ENCODE results near the gene ELMO1.
"Not testable (repeated sequence)": the region's sequence is repeated elsewhere in the genome, so short reads cannot be mapped to it uniquely, and the experiment has no call there.

ELMO1 gene

DNA sequence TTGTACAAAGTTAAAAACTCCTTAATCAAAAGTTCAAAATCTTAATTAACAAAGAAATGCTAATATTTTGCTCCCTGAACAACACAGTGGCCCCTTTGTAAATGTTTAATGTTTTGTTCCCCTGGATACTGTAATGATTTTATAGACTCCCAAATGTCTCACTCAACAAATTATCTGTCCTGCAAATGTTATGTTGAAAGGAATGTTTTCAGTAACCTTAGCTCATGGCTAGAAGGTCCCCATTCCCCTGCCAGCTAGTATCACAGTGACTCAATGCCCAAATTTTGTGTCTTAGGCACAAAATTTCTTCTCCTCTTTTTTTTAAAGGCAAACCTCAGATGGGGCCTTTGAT is 298.9 kb downstream of the ELMO1 start:
- H3K27me3 Mint-ChIP-seq: no peaks in the 10 kb centered on the region
- peak overlapping the region; percentile 17 for H3K27ac Mint-ChIP-seq
- peaks cover 54% of the 10 kb centered on the region for H3K36me3 Mint-ChIP-seq (ENCODE audit: low read depth)

DNA sequence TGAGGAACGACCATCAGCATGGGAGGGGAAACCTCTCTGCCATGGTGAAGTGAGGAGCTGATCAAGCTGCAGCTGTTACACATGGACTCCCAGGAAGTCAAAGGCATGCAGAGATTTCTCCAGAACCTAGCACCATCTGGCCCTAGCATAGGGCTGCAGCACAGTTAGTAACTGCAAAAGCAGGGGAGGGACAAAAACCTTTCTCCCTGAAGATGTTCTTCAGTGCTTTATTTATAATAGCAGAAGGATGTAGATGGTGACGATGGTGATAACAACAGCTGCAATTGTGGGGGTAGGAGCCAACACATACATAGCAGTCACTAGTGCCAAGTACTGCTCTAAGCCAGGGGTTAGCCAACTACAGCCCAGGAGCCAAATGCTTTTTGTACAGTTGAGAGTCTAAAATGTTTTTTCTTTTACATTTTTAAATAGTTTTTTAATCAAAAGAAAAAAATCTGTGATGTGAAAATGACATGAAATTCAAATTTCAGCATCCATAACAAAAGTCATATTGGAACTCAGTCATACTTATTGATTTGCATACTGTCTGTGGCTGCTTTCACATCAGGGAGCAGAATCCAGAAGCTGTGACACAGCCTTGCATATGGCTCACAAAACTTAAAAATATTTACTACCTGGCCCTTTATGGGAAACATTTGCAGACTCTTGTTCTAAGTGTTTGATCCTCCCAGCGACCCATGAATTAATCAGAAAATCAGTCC is 299.5 kb downstream of the ELMO1 start:
- H3K9me3 Mint-ChIP-seq: no peaks in the 10 kb centered on the region
- peak overlapping the region; percentile 17 for H3K27ac Mint-ChIP-seq
- peaks cover 54% of the 10 kb centered on the region for H3K36me3 Mint-ChIP-seq (ENCODE audit: low read depth)
- no peak overlapping the region for H3K4me3 Mint-ChIP-seq
- H3K27me3 Mint-ChIP-seq: no peaks in the 10 kb centered on the region
- H3K4me1 Mint-ChIP-seq (ENCODE audit: low read depth): peaks cover under 1% of the 10 kb centered on the region

More for the DNA sequence above, 298.9 kb downstream of the ELMO1 start:
- H3K9me3 Mint-ChIP-seq: no peaks in the 10 kb centered on the region
- H3K4me1 Mint-ChIP-seq (ENCODE audit: low read depth): peaks cover 6% of the 10 kb centered on the region
- no peak overlapping the region for H3K4me3 Mint-ChIP-seq

DNA sequence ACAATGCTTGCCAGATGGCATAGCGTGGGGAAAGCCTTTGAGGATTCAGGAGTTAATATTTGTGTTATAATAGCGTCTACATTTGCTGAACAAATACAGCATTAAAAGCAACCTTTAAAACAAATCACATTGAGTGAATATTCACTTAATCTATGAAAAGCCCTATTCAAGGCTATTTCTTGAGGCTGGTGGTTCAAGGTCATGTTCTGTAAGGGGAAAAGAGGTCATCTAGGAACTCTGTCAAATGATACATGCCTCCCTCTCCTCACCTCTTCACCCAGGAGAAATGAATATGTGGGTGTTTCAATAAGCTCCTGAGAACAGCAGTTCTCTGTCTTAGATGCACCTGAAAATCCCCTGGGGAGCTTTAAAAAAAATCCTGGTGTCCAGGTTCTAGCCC is 303.0 kb downstream of the ELMO1 start:
- peaks cover 61% of the 10 kb centered on the region for H3K36me3 Mint-ChIP-seq (ENCODE audit: low read depth)

DNA sequence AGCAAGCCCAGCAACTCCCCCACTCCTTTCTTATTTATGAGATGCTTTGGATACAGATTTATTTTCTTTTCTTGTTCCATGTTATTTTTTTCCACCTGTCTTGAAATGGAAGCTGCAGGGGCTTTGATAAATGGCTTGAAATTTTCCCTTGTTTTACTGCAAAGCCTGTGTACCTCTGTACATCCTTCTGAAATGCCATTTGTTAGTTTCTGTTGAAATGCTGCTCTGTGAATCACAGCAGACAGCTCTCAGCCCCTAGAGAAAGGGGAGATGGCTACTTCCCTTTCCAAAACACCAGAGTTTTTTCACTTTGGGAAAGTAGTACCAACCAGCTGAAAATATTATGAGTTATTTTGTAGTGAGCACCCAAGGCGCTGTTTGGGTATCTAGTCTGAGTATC is 304.2 kb downstream of the ELMO1 start:
- Mint-ChIP-seq H3K27ac (no peak overlapping the region), H3K27me3 (no peaks in the 10 kb centered on the region), H3K36me3 (ENCODE audit: low read depth) (peaks cover 64% of the 10 kb centered on the region), H3K4me1 (ENCODE audit: low read depth) (no peaks in the 10 kb centered on the region), H3K9me3 (peaks cover 19% of the 10 kb centered on the region), H3K4me3 (no peak overlapping the region)

More for the DNA sequence above, 303.0 kb downstream of the ELMO1 start:
- H3K4me3 Mint-ChIP-seq: no peak overlapping the region
- peaks cover 10% of the 10 kb centered on the region for H3K9me3 Mint-ChIP-seq
- H3K27ac Mint-ChIP-seq: no peak overlapping the region
- H3K27me3 Mint-ChIP-seq: no peaks in the 10 kb centered on the region
- H3K4me1 Mint-ChIP-seq (ENCODE audit: low read depth): no peaks in the 10 kb centered on the region

DNA sequence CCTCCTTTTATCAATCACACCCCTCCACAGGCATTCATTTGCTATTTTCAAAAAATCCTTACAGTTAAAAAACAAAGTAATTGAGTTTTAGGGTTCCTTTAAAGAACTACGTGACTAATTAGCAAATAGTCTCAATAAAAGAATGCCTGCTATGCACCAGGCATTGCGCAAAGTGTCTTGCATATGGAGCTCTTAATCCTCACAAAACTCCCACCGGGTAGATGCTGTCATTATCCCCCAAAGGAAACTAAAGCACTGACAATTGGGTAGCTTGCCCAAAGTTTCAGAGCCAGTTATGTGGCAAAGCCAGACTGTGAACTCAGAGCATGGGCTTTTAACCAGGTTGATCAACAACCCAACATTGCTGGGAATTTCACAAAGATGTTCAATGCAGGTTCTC is 305.7 kb downstream of the ELMO1 start:
- H3K36me3 Mint-ChIP-seq (ENCODE audit: low read depth): peaks cover 71% of the 10 kb centered on the region
- no peak overlapping the region for H3K4me3 Mint-ChIP-seq
- no peaks in the 10 kb centered on the region for H3K27me3 Mint-ChIP-seq
- no peaks in the 10 kb centered on the region for H3K4me1 Mint-ChIP-seq (ENCODE audit: low read depth)
- peaks cover 30% of the 10 kb centered on the region for H3K9me3 Mint-ChIP-seq
- H3K27ac Mint-ChIP-seq: no peak overlapping the region

DNA sequence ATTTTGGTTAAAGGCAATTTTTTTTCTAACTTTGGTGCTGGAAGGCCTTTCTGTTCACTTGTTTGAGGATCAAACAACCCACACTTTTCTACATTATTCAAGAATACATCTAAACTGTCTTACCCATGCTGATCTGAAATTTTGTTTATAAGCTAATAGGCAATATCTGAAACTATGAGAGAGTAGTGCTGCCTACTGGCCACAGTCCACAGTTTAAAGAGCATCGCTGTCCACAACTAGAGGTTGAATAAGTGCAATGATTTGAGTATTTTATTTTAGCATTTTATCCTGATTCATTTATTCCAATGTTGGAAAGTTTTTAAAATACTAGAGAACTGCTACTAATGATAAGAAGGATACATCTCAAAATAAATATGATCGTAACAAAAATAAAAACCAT is 306.9 kb downstream of the ELMO1 start:
- Mint-ChIP-seq H3K36me3 (ENCODE audit: low read depth) (peaks cover 71% of the 10 kb centered on the region), H3K4me3 (no peak overlapping the region), H3K27me3 (no peaks in the 10 kb centered on the region), H3K9me3 (peaks cover 38% of the 10 kb centered on the region), H3K4me1 (ENCODE audit: low read depth) (no peaks in the 10 kb centered on the region), H3K27ac (no peak overlapping the region)

DNA sequence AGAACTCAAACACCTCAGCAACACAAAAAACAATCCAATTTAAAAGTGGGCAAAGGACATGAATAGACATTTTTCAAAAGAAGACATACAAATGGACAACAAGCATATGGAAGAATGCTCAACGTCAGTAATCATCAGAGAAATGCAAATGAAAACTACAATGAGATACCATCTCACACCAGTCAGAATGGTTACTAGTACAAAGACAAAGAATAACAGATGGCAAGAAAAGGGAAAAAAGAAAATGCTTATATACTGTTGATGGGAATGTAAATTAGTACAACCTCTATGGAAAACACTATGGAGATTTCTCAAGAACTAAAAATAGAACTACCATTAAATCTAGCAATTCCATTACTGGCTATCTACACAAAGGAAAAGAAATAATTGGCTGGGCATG is 314.8 kb downstream of the ELMO1 start:
- not testable (repeated sequence) for H3K4me3 Mint-ChIP-seq; H3K27me3 Mint-ChIP-seq; H3K4me1 Mint-ChIP-seq (ENCODE audit: low read depth); H3K27ac Mint-ChIP-seq
- peaks cover 83% of the 10 kb centered on the region for H3K36me3 Mint-ChIP-seq (ENCODE audit: low read depth)
- H3K9me3 Mint-ChIP-seq: peaks cover 18% of the 10 kb centered on the region

DNA sequence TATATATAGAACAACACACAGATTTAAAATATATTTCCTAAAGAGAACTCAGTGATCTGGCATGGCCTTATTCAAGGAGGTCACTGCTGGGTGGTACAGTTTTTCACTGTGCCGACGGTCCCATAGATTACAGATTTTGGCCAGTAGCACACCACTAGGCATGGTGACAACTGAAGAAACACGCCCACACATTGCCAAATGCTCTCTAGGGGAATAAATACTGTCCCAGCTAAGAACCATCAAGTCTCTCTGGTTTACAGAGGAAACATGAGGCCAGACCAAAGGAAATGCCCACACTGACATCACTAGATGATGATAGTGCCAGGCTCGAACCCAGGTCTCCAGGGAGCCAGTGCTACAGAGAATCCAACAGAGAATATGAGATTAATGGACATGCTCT is 316.8 kb downstream of the ELMO1 start:
- no peak overlapping the region for H3K27ac Mint-ChIP-seq
- no peaks in the 10 kb centered on the region for H3K27me3 Mint-ChIP-seq
- H3K4me1 Mint-ChIP-seq (ENCODE audit: low read depth): peaks cover 8% of the 10 kb centered on the region
- H3K4me3 Mint-ChIP-seq: no peak overlapping the region
- H3K36me3 Mint-ChIP-seq (ENCODE audit: low read depth): peaks cover 86% of the 10 kb centered on the region
- peaks cover 14% of the 10 kb centered on the region for H3K9me3 Mint-ChIP-seq

DNA sequence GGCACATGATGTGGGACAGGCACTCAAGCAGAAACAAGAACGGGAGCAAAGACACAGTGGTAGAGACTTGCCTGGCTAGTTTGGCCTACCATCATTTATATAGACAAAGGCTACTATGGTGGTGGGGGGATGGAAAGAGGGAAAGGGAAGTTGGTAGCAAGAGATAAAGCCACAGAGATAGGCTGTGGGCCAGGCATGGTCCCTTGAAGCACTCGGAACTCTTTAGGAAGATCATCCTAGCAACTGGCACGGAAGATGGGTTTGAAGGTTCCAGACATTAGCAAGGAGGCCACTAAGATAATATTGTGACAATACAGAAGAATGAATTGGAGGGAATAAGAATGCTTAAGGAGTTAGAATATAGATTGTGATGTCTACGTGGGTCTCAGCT is 319.6 kb downstream of the ELMO1 start:
- peak overlapping the region; percentile 61 for H3K27ac Mint-ChIP-seq
- peaks cover 8% of the 10 kb centered on the region for H3K4me1 Mint-ChIP-seq (ENCODE audit: low read depth)
- H3K36me3 Mint-ChIP-seq (ENCODE audit: low read depth): peaks cover 84% of the 10 kb centered on the region
- no peaks in the 10 kb centered on the region for H3K27me3 Mint-ChIP-seq
- H3K9me3 Mint-ChIP-seq: peaks cover 15% of the 10 kb centered on the region
- H3K4me3 Mint-ChIP-seq: no peak overlapping the region

DNA sequence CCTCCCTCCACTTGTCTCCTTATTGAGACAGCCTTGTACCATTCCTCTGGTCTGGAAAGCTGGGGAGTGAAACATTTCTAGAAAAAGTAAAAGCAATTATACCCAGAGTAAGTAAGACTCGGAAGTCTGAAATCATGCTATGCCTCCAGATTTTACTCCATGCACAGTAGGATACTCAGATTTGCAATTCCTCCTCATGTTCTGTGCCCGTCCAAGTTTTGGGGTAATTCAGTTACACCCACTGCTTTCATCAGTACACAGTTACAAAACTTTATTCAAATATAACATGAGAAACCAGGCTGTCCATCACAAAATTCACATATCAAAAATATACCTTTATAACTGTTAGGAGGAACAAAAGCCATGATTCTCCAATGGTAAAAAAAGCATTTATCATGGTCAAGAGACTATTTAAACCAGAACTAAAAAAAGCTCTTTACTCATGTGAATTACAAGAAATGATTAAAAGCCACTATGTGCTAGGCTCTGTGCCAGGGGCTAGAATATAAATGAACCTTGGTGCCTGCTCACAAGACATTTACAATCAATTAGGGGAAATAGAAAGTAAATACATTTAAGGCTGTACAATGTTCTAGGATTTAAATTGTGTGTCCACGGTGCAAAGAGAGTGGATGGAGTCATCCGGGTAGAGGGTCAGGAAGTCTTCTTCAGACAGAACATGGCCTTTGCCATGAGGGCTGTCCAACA is 320.2 kb downstream of the ELMO1 start:
- Mint-ChIP-seq H3K9me3 (peaks cover 15% of the 10 kb centered on the region), H3K36me3 (ENCODE audit: low read depth) (peaks cover 78% of the 10 kb centered on the region)

DNA sequence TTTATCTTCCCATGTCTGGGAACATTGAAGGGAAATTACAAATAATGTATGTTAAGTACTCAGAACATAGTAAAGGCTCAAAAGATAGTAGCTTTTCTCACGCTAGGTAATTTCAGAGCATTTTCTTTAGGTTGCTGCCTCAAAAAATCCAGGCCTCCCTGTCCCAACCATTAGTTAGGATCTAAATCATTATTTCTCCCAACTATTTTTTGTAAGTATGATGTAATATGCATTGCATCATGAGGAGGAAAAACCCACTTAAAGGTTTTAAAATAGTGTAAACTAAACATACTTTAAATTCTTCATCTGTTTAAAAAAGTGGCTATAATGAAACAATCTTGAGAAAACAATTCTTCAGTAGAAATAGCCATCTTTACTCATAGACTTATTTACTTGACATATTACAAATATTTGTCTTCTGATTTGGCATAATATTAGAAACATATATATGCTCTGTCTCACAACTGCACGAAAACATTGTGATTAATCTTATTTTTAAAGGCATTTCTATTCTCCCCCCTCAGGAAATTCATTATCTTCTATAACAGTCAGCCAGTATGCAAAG is 329.3 kb downstream of the ELMO1 start:
- no peaks in the 10 kb centered on the region for H3K9me3 Mint-ChIP-seq
- peaks cover 35% of the 10 kb centered on the region for H3K4me1 Mint-ChIP-seq (ENCODE audit: low read depth)
- H3K4me3 Mint-ChIP-seq: no peak overlapping the region
- H3K36me3 Mint-ChIP-seq (ENCODE audit: low read depth): peaks cover 32% of the 10 kb centered on the region
- no peaks in the 10 kb centered on the region for H3K27me3 Mint-ChIP-seq
- H3K27ac Mint-ChIP-seq: no peak overlapping the region

More for the DNA sequence above, 320.2 kb downstream of the ELMO1 start:
- H3K27me3 Mint-ChIP-seq: no peaks in the 10 kb centered on the region
- peaks cover 8% of the 10 kb centered on the region for H3K4me1 Mint-ChIP-seq (ENCODE audit: low read depth)
- H3K4me3 Mint-ChIP-seq: no peak overlapping the region
- peak overlapping the region; percentile 61 for H3K27ac Mint-ChIP-seq

DNA sequence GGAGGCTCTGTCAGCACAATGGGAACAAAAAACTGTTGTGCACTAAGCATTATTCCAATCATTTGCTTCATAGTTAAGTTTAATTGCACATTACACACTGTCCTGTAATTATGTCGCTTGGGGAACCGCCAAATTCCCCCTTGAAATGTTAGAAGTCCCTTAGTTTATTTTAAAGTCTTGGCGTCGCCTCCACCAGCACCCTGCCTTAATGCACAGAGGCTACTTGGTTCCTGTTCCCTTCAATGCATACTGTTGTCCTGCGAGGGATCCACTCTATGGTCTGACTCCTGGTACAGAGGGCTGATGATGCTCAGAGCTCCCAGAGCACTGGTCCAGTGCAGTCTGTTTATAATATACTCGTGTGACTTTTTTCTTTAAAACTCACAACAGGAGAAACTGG is 330.7 kb downstream of the ELMO1 start:
- Mint-ChIP-seq H3K27ac (no peak overlapping the region), H3K9me3 (peaks cover 4% of the 10 kb centered on the region), H3K27me3 (no peaks in the 10 kb centered on the region), H3K4me1 (ENCODE audit: low read depth) (peaks cover 45% of the 10 kb centered on the region), H3K36me3 (ENCODE audit: low read depth) (peaks cover 39% of the 10 kb centered on the region), H3K4me3 (no peak overlapping the region)

DNA sequence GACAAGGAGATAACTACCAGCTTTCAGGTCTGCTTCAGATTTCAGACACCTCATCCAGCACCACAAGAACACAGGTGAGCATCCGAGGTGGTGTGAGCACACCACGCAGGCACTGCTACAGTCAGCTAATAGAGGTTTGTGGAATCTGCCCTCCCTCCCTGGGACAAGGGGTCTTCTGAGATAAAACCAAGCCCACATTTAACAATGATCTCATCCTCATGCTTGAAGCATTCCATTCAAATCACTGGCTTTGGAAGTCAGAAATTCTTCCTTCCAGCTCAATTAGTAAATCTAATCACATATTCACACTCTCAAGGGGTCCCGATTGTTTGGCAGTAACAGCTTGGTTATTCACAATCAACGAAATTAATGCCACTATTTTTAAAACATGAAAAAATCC is 331.4 kb downstream of the ELMO1 start:
- Mint-ChIP-seq H3K27ac (no peak overlapping the region), H3K36me3 (ENCODE audit: low read depth) (peaks cover 41% of the 10 kb centered on the region), H3K9me3 (peaks cover 4% of the 10 kb centered on the region), H3K27me3 (no peaks in the 10 kb centered on the region), H3K4me1 (ENCODE audit: low read depth) (peaks cover 41% of the 10 kb centered on the region), H3K4me3 (no peak overlapping the region)

DNA sequence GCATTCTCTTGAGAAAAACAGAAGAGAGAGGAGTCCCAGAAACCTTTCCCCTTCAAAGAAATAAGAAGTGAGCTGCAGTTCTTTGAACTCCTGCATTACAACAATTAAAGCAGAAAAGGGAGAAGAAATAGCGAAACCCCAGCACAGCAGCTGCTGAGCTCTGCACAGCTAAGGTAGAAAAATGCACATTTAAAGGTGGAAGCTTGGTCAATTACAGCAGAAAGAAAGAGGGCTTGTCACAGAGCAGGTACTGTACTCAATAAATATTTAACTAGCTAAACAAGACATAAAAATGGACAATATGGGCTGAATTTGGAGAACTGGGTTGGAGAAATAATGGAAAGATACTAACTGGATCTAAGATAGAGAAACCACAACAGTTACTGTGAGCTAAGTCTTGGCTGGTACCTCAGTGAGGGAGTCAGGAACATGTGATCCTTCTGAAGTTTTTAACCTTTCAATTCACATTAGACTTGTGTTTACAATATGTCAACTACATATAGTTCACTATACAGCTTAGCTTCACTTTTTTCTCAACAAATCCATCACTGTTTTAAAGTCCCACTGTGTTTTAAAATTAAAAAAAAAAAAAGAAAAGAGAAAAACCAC is 332.5 kb downstream of the ELMO1 start:
- H3K27ac Mint-ChIP-seq: no peak overlapping the region
- no peak overlapping the region for H3K4me3 Mint-ChIP-seq
- peaks cover 45% of the 10 kb centered on the region for H3K4me1 Mint-ChIP-seq (ENCODE audit: low read depth)
- peaks cover 39% of the 10 kb centered on the region for H3K36me3 Mint-ChIP-seq (ENCODE audit: low read depth)
- peaks cover 4% of the 10 kb centered on the region for H3K9me3 Mint-ChIP-seq
- H3K27me3 Mint-ChIP-seq: no peaks in the 10 kb centered on the region

DNA sequence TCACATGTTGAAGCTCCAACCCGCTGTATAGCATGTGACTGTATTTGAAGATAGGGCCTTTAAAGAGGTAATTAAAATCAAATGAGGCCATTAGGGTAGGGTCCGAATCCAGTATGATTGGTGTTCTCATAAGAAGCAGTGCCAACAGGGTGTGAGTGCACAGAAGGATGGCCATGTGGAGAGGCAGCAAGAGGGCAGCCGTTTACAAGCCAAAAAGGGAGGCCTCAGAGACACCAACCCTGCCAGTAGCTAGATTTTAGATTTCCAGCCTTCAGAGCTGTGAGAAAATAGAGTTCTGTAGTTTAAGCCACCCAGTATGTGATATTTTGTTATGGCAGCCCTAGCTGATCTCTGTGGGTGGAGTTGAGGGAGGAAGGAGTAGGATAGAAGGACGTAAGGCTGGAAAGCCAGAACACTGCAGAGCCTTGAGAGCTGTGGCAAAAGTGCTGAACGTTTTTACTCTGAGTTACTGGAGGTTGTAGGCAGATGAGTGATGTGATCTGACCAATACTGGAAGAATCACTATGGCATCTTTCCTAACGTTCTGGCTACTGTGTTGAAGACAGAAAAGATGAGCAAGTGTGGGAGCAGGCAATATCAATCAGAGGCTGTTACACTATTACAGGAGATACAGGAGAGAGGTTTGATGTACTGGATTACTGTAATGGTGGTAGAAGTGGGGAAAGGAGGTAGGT is 334.9 kb downstream of the ELMO1 start:
- Mint-ChIP-seq H3K9me3 (peaks cover 4% of the 10 kb centered on the region), H3K27me3 (no peaks in the 10 kb centered on the region), H3K4me3 (no peak overlapping the region), H3K36me3 (ENCODE audit: low read depth) (peaks cover 39% of the 10 kb centered on the region), H3K27ac (peak overlapping the region; percentile 64), H3K4me1 (ENCODE audit: low read depth) (peaks cover 65% of the 10 kb centered on the region)

Data from stimulated activated naive CD8-positive, alpha-beta T cell treated with anti-CD3 and anti-CD28 coated beads, Interleukin-15, Interleukin-2, amounts not matched to agents 100 ng/mL and 50 ng/mL, for 24 hours (primary cell).